CD14-positive monocyte (primary cell): ENCODE measurements around the gene GIT2. TPM values are rescaled to one million over a fixed set of nuclear protein-coding genes. Genes with fewer than 3 reads are reported as not detected.

ENCODE experiments used
- DNase-seq, 3 donors: peaks; one replicate each; pipeline ENCODE4 v3.0.0-alpha.2; 2011 to 2022
- H2AFZ ChIP-seq: 2 replicates; pipeline ENCODE4 v1.6.0; 2012; ENCODE audit warnings: mild to moderate bottlenecking, low read depth, low read length, inconsistent platforms; ENCODE audit not compliant: insufficient read depth, poor library complexity, severe bottlenecking
- H3K27ac ChIP-seq, 2 donors: 1 replicate in 1 of 2; 2 replicates in 1 of 2; pipeline ENCODE4 v1.5.1; 2012 to 2013; ENCODE audit warnings: low read length in 2 of 2, control low read depth in 1 of 2, inconsistent platforms in 1 of 2, low read depth in 1 of 2, mild to moderate bottlenecking in 1 of 2
- H3K27me3 ChIP-seq, 2 donors: one replicate each; pipeline versions ENCODE4 v1.6.0 to v1.6.1; 2011 to 2013; ENCODE audit warnings: low read length in 2 of 2; ENCODE audit not compliant: control insufficient read depth in 2 of 2, insufficient read depth in 2 of 2
- H3K36me3 ChIP-seq, 2 donors: replicated peaks in 1 of 2; 1 replicate in 1 of 2; 2 replicates in 1 of 2; pipeline versions ENCODE4 v1.5.1 to v1.6.1; 2012 to 2013; ENCODE audit warnings: low read length in 2 of 2, control low read depth in 1 of 2, inconsistent platforms in 1 of 2, mild to moderate bottlenecking in 1 of 2; ENCODE audit not compliant: insufficient read depth in 2 of 2, control insufficient read depth in 1 of 2
- H3K4me1 ChIP-seq, 2 donors: 1 replicate in 1 of 2; 2 replicates in 1 of 2; pipeline versions ENCODE4 v1.5.1 to v1.6.1; 2012 to 2013; ENCODE audit warnings: low read length in 2 of 2, control low read depth in 1 of 2, inconsistent platforms in 1 of 2, mild to moderate bottlenecking in 1 of 2, moderate library complexity in 1 of 2; ENCODE audit not compliant: insufficient read depth in 2 of 2, control insufficient read depth in 1 of 2
- H3K4me2 ChIP-seq: replicated peaks from 2 replicates; pipeline ENCODE3; 2012; ENCODE audit warnings: low read length, moderate library complexity, mild to moderate bottlenecking; ENCODE audit not compliant: poor library complexity, severe bottlenecking; ENCODE audit errors: extremely low read depth
- H3K4me3 ChIP-seq, 3 experiments: fragments of 200-600 bp in 1 of 3; sonication (generic) in 1 of 3; replicated peaks in 1 of 3; 1 replicate in 2 of 3; 2 replicates in 1 of 3; pipeline ENCODE4 v1.5.1; 2011 to 2013; ENCODE audit warnings: low read length in 3 of 3, mild to moderate bottlenecking in 3 of 3, control low read depth in 2 of 3, low read depth in 2 of 3, inconsistent platforms in 1 of 3, moderate library complexity in 1 of 3
- H3K79me2 ChIP-seq: 2 replicates; pipeline ENCODE4 v1.6.0; 2012; ENCODE audit warnings: mild to moderate bottlenecking, control low read depth, inconsistent platforms, low read length, moderate library complexity; ENCODE audit not compliant: insufficient read depth
- H3K9ac ChIP-seq: 2 replicates; pipeline ENCODE4 v1.6.0; 2017; ENCODE audit warnings: low read length, mild to moderate bottlenecking; ENCODE audit not compliant: insufficient read depth, poor library complexity, severe bottlenecking
- H3K9me3 ChIP-seq, 2 donors: replicated peaks in 1 of 2; 1 replicate in 1 of 2; 2 replicates in 1 of 2; pipeline versions ENCODE4 v1.5.1 to v1.6.1; 2012 to 2013; ENCODE audit warnings: low read length in 2 of 2, control low read depth in 1 of 2; ENCODE audit not compliant: control insufficient read depth in 1 of 2, insufficient read depth in 1 of 2
- H4K20me1 ChIP-seq: 2 replicates; pipeline ENCODE4 v1.6.0; 2012; ENCODE audit warnings: mild to moderate bottlenecking, low read length, control low read depth, moderate library complexity; ENCODE audit not compliant: insufficient read depth
- H3K27ac Mint-ChIP-seq, 7 donors: one replicate each; pipeline ENCODE4 v1.8.0; 2020; ENCODE audit warnings: mild to moderate bottlenecking in 7 of 7, mixed read lengths in 7 of 7, moderate library complexity in 6 of 7, inconsistent platforms in 2 of 7
- H3K27me3 Mint-ChIP-seq, 3 donors: one replicate each; pipeline ENCODE4 v1.8.0; 2021 to 2022; ENCODE audit warnings: low read depth in 3 of 3, mild to moderate bottlenecking in 3 of 3, mixed read lengths in 3 of 3, moderate library complexity in 3 of 3, inconsistent platforms in 1 of 3
- H3K36me3 Mint-ChIP-seq, 2 donors: one replicate each; pipeline ENCODE4 v1.8.0; 2020; ENCODE audit warnings: mixed read lengths in 2 of 2, inconsistent platforms in 1 of 2, mild to moderate bottlenecking in 1 of 2
- H3K4me1 Mint-ChIP-seq: one replicate; pipeline ENCODE4 v1.8.0; 2020; ENCODE audit warnings: mild to moderate bottlenecking, mixed read lengths
- H3K4me3 Mint-ChIP-seq, 2 donors: one replicate each; pipeline ENCODE4 v1.8.0; 2020; ENCODE audit warnings: mild to moderate bottlenecking in 2 of 2, mixed read lengths in 2 of 2, moderate library complexity in 1 of 2
- H3K9me3 Mint-ChIP-seq, 7 donors: one replicate each; pipeline ENCODE4 v1.8.0; 2020 to 2022; ENCODE audit warnings: mixed read lengths in 7 of 7, mild to moderate bottlenecking in 6 of 7, moderate library complexity in 6 of 7, inconsistent platforms in 2 of 7
- WGBS: methylation state at CpG from one replicate; pipeline ENCODE4 v1.1.5; 2013; ENCODE audit warnings: missing lambda C conversion rate; ENCODE audit not compliant: insufficient coverage; 5-methylcytosine and 5-hydroxymethylcytosine counted together
- intact Hi-C, 2 donors: fragments of 100-400 bp; cut with micrococcal nuclease; formaldehyde crosslinking; loops; one replicate each; pipeline versions ENCODE4 v1.15.0 to v1.15.1; 2023
- polyA plus RNA-seq, 3 donors: library from polyadenylated mRNA; depleted of rRNA in 1 of 3; unstranded in 2 of 3; stranded (reverse) in 1 of 3; fragments of 300-500 nt in 2 of 3; fragments of >200 nt in 1 of 3; fragmentation: Illumina TruSeq in 2 of 3; gene quantifications; 1 replicate in 2 of 3; 2 replicates in 1 of 3; pipeline ENCODE4 v1.2.3, GENCODE V29; 2012 to 2021
- TF ChIP-seq, protein P1 (sequence below): fragments of 200-600 bp; IDR thresholded peaks from one replicate; pipeline ENCODE4 v1.8.0; 2022; ENCODE audit warnings: antibody characterized with exemption, mild to moderate bottlenecking

Gene GIT2
- polyA plus RNA-seq, 3 donors = 75.8 to 139 (median 98.8) TPM

DNA sequence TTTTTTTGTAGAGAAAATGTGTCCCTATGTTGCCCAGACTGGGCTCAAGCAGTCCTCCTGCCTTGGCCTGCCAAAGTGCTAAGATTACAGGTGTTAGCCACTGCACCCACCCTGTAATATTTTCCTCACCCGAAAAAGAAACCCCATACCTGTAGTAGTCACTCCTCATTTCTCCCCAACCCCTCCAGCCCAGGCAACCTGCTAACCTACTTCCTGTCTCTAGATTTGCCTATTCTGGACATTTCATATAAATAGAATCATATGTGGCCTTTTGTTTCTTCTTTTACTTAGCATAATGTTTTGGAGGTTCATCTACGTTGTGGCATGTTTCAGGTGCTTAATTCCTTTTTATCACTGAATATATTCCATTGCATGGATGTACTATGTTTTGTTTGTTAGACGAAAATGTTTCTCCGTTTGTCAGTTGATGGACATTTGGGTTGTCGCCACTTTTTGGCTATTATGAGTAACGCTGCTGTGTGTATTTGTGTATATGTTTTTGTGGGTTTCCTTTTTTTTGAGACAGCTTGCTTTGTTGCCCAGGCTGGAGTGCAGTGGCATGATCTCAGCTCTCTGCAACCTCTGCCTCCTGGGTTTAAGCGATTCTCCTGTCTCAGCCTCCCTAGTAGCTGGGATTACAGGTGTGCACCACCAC lies 9.3 kb upstream of the GIT2 start:
- TF ChIP-seq, protein P1, sequence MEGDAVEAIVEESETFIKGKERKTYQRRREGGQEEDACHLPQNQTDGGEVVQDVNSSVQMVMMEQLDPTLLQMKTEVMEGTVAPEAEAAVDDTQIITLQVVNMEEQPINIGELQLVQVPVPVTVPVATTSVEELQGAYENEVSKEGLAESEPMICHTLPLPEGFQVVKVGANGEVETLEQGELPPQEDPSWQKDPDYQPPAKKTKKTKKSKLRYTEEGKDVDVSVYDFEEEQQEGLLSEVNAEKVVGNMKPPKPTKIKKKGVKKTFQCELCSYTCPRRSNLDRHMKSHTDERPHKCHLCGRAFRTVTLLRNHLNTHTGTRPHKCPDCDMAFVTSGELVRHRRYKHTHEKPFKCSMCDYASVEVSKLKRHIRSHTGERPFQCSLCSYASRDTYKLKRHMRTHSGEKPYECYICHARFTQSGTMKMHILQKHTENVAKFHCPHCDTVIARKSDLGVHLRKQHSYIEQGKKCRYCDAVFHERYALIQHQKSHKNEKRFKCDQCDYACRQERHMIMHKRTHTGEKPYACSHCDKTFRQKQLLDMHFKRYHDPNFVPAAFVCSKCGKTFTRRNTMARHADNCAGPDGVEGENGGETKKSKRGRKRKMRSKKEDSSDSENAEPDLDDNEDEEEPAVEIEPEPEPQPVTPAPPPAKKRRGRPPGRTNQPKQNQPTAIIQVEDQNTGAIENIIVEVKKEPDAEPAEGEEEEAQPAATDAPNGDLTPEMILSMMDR = no peak
- no peak for DNase-seq
- Histone ChIP-seq H3K4me1 (peaks cover 11 to 18% of the 10 kb centered on the region in 2 donors), H3K4me2 (no peak overlapping the region), H3K4me3 (no peak overlapping the region), H3K79me2 (peaks cover 91% of the 10 kb centered on the region), H3K9ac (no peak overlapping the region), H3K36me3 (peaks cover 12 to 40% of the 10 kb centered on the region in 2 donors), H3K9me3 (peaks cover 24 to 25% of the 10 kb centered on the region in 2 donors), H3K27ac (peak overlapping the region in 1 of 2 donors; percentile 8), H3K27me3 (no peaks in the 10 kb centered on the region), H2AFZ (no peak overlapping the region), H4K20me1 (peaks cover 49% of the 10 kb centered on the region)
- H3K9me3 Mint-ChIP-seq = peaks cover 10 to 38% (median 33%) of the 10 kb centered on the region in 7 donors
- 96% methylated on average over 4 of the region's 7 CpGs for WGBS
- peak overlapping the region in 5 of 7 donors; percentile 42 to 72 (median 61) for H3K27ac Mint-ChIP-seq
- peaks cover 36 to 62% of the 10 kb centered on the region in 2 donors for H3K36me3 Mint-ChIP-seq
- H3K4me3 Mint-ChIP-seq = no peak overlapping the region
- intact Hi-C loops = no loop called here
- H3K4me1 Mint-ChIP-seq = peaks cover 35% of the 10 kb centered on the region
- H3K27me3 Mint-ChIP-seq = peaks cover 0 to 2% (median 2%) of the 10 kb centered on the region in 3 donors

DNA sequence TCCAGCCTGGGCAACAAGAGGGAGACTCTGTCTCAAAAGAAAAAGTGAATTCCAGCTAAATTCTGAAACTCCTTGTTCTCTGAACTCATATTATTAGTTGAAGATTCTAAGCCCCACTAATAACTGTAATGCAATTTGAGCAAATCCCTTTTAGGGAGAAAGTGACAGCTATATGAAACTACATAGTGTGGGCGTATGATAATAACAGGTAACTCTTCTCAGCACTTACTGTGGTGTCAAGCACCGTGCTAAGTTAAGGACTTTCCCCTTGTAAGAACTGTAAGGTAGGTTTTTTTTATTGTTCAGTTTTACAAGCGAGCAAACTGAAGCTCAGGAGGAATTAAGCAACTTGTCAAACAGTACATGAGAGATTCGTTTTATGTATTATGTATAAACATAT lies 8.4 kb upstream of the GIT2 start:
- H3K9me3 Mint-ChIP-seq = peaks cover 10 to 38% (median 33%) of the 10 kb centered on the region in 7 donors
- Histone ChIP-seq H3K9me3 (peaks cover 24 to 25% of the 10 kb centered on the region in 2 donors), H3K4me1 (peaks cover 15 to 21% of the 10 kb centered on the region in 2 donors), H4K20me1 (peaks cover 57% of the 10 kb centered on the region), H3K4me3 (no peak overlapping the region), H3K27me3 (no peaks in the 10 kb centered on the region), H3K4me2 (no peak overlapping the region), H2AFZ (no peak overlapping the region), H3K36me3 (peaks cover 12 to 40% of the 10 kb centered on the region in 2 donors), H3K27ac (no peak overlapping the region), H3K79me2 (peaks cover 91% of the 10 kb centered on the region), H3K9ac (no peak overlapping the region)
- H3K36me3 Mint-ChIP-seq = peaks cover 31 to 55% of the 10 kb centered on the region in 2 donors
- no CpG with 5 or more reads among the region's 4 CpGs for WGBS
- TF ChIP-seq, protein P1 = no peak
- peaks cover 0 to 2% (median 2%) of the 10 kb centered on the region in 3 donors for H3K27me3 Mint-ChIP-seq
- no peak overlapping the region for H3K27ac Mint-ChIP-seq
- peaks cover 38% of the 10 kb centered on the region for H3K4me1 Mint-ChIP-seq
- DNase-seq = no peak
- intact Hi-C loops = no loop called here
- H3K4me3 Mint-ChIP-seq = no peak overlapping the region
